GM19463 (cell line): ENCODE measurements around the gene MKI67.

ENCODE experiments used
- ATAC-seq: cut with Tn5 transposase; IDR thresholded peaks from one replicate; pipeline ENCODE4 v1.9.1; 2021; ENCODE audit warnings: mild to moderate bottlenecking, moderate library complexity; ENCODE audit not compliant: unreplicated experiment

MKI67 gene

GRCh38 chr10:128084991-128085390, 41.2 kb downstream of the MKI67 start:
- no peak for ATAC-seq

- no peak for ATAC-seq
Measured at GRCh38 chr10:128084364-128084763, 41.9 kb downstream of the MKI67 start.

- no peak for ATAC-seq
Measured at GRCh38 chr10:128083191-128083895, 42.9 kb downstream of the MKI67 start.

- ATAC-seq: no peak
Measured at GRCh38 chr10:128081720-128082119, 44.5 kb downstream of the MKI67 start.

- ATAC-seq: no peak
Measured at GRCh38 chr10:128081222-128081621, 45.0 kb downstream of the MKI67 start.

- no peak for ATAC-seq
Measured at GRCh38 chr10:128080641-128081040, 45.6 kb downstream of the MKI67 start.

- no peak for ATAC-seq
Measured at GRCh38 chr10:128080231-128080630, 46.0 kb downstream of the MKI67 start.

GRCh38 chr10:128078136-128078969, 47.9 kb downstream of the MKI67 start:
- peak; percentile 72 for ATAC-seq

GRCh38 chr10:128077155-128077875, 48.9 kb downstream of the MKI67 start:
- no peak for ATAC-seq

GRCh38 chr10:128074589-128074988, 51.6 kb downstream of the MKI67 start:
- ATAC-seq: no peak

- no peak for ATAC-seq
Measured at GRCh38 chr10:128073890-128074289, 52.3 kb downstream of the MKI67 start.

- no peak for ATAC-seq
Measured at GRCh38 chr10:128072941-128073645, 53.1 kb downstream of the MKI67 start.

- ATAC-seq: no peak
Measured at GRCh38 chr10:128072046-128072445, 54.2 kb downstream of the MKI67 start.

- ATAC-seq: no peak
Measured at GRCh38 chr10:128071417-128071782, 54.8 kb downstream of the MKI67 start.

GRCh38 chr10:128070721-128071416, 55.4 kb downstream of the MKI67 start:
- ATAC-seq: no peak

- no peak for ATAC-seq
Measured at GRCh38 chr10:128070161-128070560, 56.1 kb downstream of the MKI67 start.

GRCh38 chr10:128069351-128070051, 56.7 kb downstream of the MKI67 start:
- ATAC-seq: no peak

- no peak for ATAC-seq
Measured at GRCh38 chr10:128068398-128069285, 57.6 kb downstream of the MKI67 start.
